Thyroid gland (tissue), 4 donors: Measurements from ENCODE around the gene TENT4B. TPM values are rescaled to one million over a fixed set of nuclear protein-coding genes. Genes with fewer than 3 reads are reported as not detected.
"Not testable (repeated sequence)": the region's sequence is repeated elsewhere in the genome, so short reads cannot be mapped to it uniquely, and the experiment has no call there.

Experiments used
- DNase-seq, 2 donors: peaks; one replicate each; pipeline ENCODE4 v3.0.0-alpha.2; 2019
- H3K27ac ChIP-seq, 3 donors: fragments of 200-600 bp; sonication (generic); 1 replicate in 2 of 3; 2 replicates in 1 of 3; pipeline ENCODE4 v1.5.1; 2016 to 2019; ENCODE audit warnings: mild to moderate bottlenecking in 1 of 3, moderate library complexity in 1 of 3
- H3K27me3 ChIP-seq: fragments of 200-600 bp; sonication (generic); one replicate; pipeline ENCODE4 v1.5.1; 2019
- H3K36me3 ChIP-seq, 2 donors: fragments of 200-600 bp; sonication (generic); one replicate each; pipeline ENCODE4 v1.5.1; 2016 to 2019
- H3K4me1 ChIP-seq, 2 donors: fragments of 200-600 bp; sonication (generic); one replicate each; pipeline ENCODE4 v1.5.1; 2017 to 2019
- H3K4me3 ChIP-seq, 3 donors: fragments of 200-600 bp; sonication (generic); replicated peaks in 1 of 3; 1 replicate in 2 of 3; 2 replicates in 1 of 3; pipeline ENCODE4 v1.5.1; 2016; ENCODE audit warnings: mild to moderate bottlenecking in 1 of 3
- H3K9me3 ChIP-seq: fragments of 200-600 bp; sonication (generic); one replicate; pipeline ENCODE4 v1.5.1; 2017
- POLR2A ChIP-seq, 2 donors: fragments of 450-650 bp; IDR thresholded peaks; one replicate each; pipeline ENCODE4 v1.6.1; 2017; ENCODE audit warnings: antibody characterized with exemption in 2 of 2, mild to moderate bottlenecking in 2 of 2, moderate library complexity in 1 of 2
- WGBS, 2 donors: methylation state at CpG; one replicate each; pipeline ENCODE4 v1.1.5; 2017; 5-methylcytosine and 5-hydroxymethylcytosine counted together
- intact Hi-C: fragments of 100-400 bp; cut with DNase I; formaldehyde crosslinking; loops from one replicate; pipeline ENCODE4 v1.15.1; 2023
- total RNA-seq, 4 donors: library from RNA; depleted of rRNA; stranded (reverse); fragments of >200 nt; gene quantifications; one replicate each; pipeline ENCODE4 v1.2.3, GENCODE V29; 2016
- TF ChIP-seq, protein P1 (sequence below), 6 experiments: fragments of 200-600 bp in 3 of 6; fragments of 450-650 bp in 3 of 6; sonication (generic) in 3 of 6; IDR thresholded peaks; one replicate each; pipeline ENCODE4 v1.5.1; 2016 to 2019; ENCODE audit warnings: antibody characterized with exemption in 6 of 6, mild to moderate bottlenecking in 2 of 6, inconsistent platforms in 1 of 6, moderate library complexity in 1 of 6

Gene TENT4B
- total RNA-seq, 4 donors from 2014 or later = 10.0 to 14.7 (median 11.4) TPM

DNA sequence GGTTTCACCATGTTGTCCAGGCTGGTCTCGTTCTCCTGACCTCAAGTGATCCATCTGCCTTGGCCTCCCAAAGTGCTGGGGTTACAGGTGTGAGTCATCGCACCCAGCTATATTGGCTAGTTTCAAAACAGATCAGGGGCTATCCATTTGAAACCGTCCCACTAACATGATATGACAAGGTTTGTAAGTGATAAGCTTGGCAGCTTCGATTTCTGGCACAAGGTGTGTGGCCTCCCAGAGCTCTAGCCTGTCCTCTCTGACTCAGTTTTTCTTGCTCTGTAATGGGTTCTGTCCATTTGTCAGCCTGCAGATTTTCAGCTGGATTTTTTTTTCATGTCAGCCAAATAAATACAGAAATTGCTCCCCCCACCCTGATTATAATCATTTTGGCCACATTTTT is 31.8 kb upstream of the TENT4B start:
- no peaks in the 10 kb centered on the region for H3K9me3 ChIP-seq
- no peaks in the 10 kb centered on the region for H3K4me1 ChIP-seq
- no peak for DNase-seq
- TF ChIP-seq POLR2A (IDR thresholded peaks at IDR 0.05) = no peak
- TF ChIP-seq, protein P1, sequence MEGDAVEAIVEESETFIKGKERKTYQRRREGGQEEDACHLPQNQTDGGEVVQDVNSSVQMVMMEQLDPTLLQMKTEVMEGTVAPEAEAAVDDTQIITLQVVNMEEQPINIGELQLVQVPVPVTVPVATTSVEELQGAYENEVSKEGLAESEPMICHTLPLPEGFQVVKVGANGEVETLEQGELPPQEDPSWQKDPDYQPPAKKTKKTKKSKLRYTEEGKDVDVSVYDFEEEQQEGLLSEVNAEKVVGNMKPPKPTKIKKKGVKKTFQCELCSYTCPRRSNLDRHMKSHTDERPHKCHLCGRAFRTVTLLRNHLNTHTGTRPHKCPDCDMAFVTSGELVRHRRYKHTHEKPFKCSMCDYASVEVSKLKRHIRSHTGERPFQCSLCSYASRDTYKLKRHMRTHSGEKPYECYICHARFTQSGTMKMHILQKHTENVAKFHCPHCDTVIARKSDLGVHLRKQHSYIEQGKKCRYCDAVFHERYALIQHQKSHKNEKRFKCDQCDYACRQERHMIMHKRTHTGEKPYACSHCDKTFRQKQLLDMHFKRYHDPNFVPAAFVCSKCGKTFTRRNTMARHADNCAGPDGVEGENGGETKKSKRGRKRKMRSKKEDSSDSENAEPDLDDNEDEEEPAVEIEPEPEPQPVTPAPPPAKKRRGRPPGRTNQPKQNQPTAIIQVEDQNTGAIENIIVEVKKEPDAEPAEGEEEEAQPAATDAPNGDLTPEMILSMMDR (IDR thresholded peaks at IDR 0.05) = no peak
- H3K27ac ChIP-seq = no peak overlapping the region
- H3K36me3 ChIP-seq = no peaks in the 10 kb centered on the region
- intact Hi-C loops = no loop called here
- no peak overlapping the region for H3K4me3 ChIP-seq
- WGBS, 2 donors = 81 to 89% methylated on average over 4 of the region's 4 CpGs
- H3K27me3 ChIP-seq = no peaks in the 10 kb centered on the region

DNA sequence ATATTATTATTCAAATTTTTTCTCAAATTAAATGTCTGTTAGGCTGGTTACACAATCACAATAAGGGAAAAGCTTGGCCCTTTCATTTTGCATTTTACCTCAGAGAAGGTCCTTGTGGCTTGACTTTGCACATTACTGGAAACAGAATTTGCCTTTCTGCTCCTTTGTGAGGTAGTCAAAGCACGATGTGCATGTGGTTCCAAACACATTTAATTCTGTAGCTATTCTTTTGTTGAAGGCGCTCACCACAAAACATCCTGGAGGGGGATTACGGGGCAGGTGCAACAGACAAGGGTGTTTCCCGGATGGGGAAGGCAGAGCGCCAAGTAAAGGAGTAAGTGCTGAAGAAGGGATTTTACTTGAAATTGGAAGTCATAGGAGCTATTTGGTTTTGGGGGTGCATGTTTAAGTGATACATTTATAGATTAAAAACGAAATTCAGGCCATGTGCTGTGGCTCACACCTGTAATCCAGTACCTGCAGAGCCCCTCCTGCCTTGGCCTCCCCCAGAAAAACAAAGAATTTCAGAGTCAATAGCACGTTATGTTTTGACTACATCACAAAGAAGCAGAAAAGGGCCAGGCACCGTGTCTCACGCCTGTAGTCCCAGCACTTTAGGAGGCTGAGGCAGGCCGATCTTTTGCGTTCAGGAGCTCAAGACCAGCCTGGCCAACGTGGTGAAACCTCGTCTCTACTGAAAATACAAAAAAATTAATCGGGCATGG is 31.2 kb upstream of the TENT4B start:
- intact Hi-C loops = no loop called here
- Histone ChIP-seq H3K27me3 (no peaks in the 10 kb centered on the region), H3K27ac (no peak overlapping the region), H3K36me3 (no peaks in the 10 kb centered on the region), H3K9me3 (no peaks in the 10 kb centered on the region), H3K4me3 (no peak overlapping the region), H3K4me1 (no peaks in the 10 kb centered on the region)
- no peak for DNase-seq
- WGBS, 2 donors = 74 to 78% methylated on average over 14 of the region's 14 CpGs
- TF ChIP-seq, protein P1 (IDR thresholded peaks at IDR 0.05) = no peak
- no peak for TF ChIP-seq POLR2A (IDR thresholded peaks at IDR 0.05)

DNA sequence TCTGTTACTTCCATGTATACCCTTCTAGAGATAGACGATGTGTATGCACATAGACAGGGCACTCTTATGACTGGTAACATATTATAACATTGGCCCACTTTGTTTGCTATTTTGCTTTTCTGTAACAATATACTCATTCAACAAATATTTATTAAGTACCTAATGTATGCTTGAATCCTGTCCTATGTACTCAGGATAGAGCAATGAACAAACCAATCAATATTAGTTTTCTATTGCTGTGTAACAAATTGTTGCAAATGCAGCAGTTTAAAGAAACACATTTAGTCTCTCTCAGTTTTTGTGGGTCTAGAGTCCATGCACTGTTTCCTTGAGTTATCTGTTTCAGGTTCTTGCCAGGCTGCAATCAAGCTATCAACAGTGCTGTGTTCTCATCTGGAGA is 29.7 kb upstream of the TENT4B start:
- no peak for DNase-seq
- intact Hi-C loops = no loop called here
- no peaks in the 10 kb centered on the region for H3K4me1 ChIP-seq
- H3K4me3 ChIP-seq = no peak overlapping the region
- 98% methylated on average over 1 of the region's 1 CpG for WGBS, 2 donors
- TF ChIP-seq, protein P1 (IDR thresholded peaks at IDR 0.05) = no peak
- no peak for TF ChIP-seq POLR2A (IDR thresholded peaks at IDR 0.05)
- H3K27ac ChIP-seq = no peak overlapping the region
- H3K27me3 ChIP-seq = no peaks in the 10 kb centered on the region
- no peaks in the 10 kb centered on the region for H3K9me3 ChIP-seq
- H3K36me3 ChIP-seq = no peaks in the 10 kb centered on the region

DNA sequence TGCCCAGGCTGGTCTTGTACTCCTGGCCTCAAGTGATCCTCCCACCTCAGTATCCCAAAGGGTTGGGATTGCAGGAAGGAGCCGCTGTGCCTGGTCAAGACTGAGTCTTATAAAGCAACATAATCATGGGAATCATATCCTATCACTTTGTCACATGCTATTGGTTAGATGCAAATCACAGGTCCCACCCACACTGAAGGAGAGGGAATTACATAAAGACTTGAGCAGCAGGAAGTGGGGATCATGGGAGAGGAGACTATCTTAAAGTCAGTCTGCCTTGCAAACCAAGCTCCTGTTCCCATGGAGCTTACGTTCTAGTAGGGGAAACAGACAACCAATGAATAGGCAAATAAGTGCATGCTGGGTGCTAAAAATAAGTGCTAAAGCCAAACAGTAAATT is 28.3 kb upstream of the TENT4B start:
- H3K27ac ChIP-seq = no peak overlapping the region
- H3K27me3 ChIP-seq = no peaks in the 10 kb centered on the region
- TF ChIP-seq POLR2A (IDR thresholded peaks at IDR 0.05) = no peak
- TF ChIP-seq, protein P1 (IDR thresholded peaks at IDR 0.05) = no peak
- H3K4me1 ChIP-seq = no peaks in the 10 kb centered on the region
- WGBS, 2 donors = 86 to 96% methylated on average over 2 of the region's 2 CpGs
- no peak for DNase-seq
- intact Hi-C loops = no loop called here
- no peaks in the 10 kb centered on the region for H3K36me3 ChIP-seq
- no peak overlapping the region for H3K4me3 ChIP-seq
- H3K9me3 ChIP-seq = no peaks in the 10 kb centered on the region

DNA sequence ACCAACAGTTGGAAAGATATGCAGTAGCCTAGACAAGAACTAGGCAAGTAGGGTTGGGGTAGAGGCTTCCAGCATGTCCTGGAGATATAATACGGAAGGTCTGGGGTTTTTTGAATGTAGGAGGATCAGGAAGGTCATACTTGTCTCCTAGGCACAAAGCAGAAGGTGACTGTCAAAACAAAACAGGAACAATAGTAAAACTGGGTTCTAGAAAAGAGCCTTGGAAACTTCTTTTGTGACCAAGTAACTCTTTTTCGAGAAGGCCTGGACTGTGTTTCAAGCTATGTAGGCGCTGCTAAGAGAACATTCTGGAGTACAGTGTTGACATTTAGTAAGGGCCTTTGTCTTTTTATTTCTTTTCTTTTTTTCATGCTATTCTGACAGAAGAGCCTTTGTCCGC is 26.9 kb upstream of the TENT4B start:
- H3K27ac ChIP-seq = no peak overlapping the region
- WGBS, 2 donors = 89 to 94% methylated on average over 4 of the region's 4 CpGs
- H3K4me3 ChIP-seq = no peak overlapping the region
- intact Hi-C loops = no loop called here
- no peak for TF ChIP-seq POLR2A (IDR thresholded peaks at IDR 0.05)
- TF ChIP-seq, protein P1 (IDR thresholded peaks at IDR 0.05) = no peak
- H3K27me3 ChIP-seq = no peaks in the 10 kb centered on the region
- no peaks in the 10 kb centered on the region for H3K36me3 ChIP-seq
- no peaks in the 10 kb centered on the region for H3K4me1 ChIP-seq
- no peaks in the 10 kb centered on the region for H3K9me3 ChIP-seq
- DNase-seq = no peak

DNA sequence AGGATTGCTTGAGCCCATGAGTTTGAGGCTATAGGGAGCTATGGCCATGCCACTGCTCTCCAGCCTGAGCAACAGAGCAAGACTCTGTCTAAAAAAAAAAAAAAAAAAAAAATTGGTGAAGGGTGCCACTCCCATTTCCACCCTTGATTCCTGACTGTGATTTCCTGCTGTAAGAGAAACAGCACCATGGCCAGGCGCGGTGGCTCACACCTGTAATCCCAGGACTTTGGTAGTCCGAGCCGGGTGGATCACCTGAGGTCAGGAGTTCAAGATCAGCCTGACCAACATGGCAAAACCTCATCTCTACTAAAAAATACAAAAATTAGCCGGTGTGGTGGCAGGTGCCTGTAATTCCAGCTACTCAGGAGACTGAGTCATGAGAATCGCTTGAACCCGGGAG is 20.5 kb upstream of the TENT4B start:
- H3K27me3 ChIP-seq, H3K4me1 ChIP-seq, H3K4me3 ChIP-seq, DNase-seq, H3K36me3 ChIP-seq, intact Hi-C loops, H3K27ac ChIP-seq, H3K9me3 ChIP-seq: not testable (repeated sequence)
- WGBS, 2 donors = 85 to 92% methylated on average over 7 of the region's 7 CpGs
